ENCODE data around the gene NFIX. TPM values are rescaled to one million over a fixed set of nuclear protein-coding genes. Genes with fewer than 3 reads are reported as not detected.
A peak's percentile ranks its signal among the peaks of the same experiment; 100 is the strongest.

The NFIX gene
- total and polyA plus RNA-seq, 12 donors = 1.3 to 72.8 (median 28.6) TPM

- peak in 1 of 2 donors; percentile 2 for TF ChIP-seq POLR2A (IDR thresholded peaks at IDR 0.05)
- TF ChIP-seq, protein P1, sequence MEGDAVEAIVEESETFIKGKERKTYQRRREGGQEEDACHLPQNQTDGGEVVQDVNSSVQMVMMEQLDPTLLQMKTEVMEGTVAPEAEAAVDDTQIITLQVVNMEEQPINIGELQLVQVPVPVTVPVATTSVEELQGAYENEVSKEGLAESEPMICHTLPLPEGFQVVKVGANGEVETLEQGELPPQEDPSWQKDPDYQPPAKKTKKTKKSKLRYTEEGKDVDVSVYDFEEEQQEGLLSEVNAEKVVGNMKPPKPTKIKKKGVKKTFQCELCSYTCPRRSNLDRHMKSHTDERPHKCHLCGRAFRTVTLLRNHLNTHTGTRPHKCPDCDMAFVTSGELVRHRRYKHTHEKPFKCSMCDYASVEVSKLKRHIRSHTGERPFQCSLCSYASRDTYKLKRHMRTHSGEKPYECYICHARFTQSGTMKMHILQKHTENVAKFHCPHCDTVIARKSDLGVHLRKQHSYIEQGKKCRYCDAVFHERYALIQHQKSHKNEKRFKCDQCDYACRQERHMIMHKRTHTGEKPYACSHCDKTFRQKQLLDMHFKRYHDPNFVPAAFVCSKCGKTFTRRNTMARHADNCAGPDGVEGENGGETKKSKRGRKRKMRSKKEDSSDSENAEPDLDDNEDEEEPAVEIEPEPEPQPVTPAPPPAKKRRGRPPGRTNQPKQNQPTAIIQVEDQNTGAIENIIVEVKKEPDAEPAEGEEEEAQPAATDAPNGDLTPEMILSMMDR (IDR thresholded peaks at IDR 0.05) = peak in 1 of 6 experiments; percentile 5
- intact Hi-C loops (cut with DNase I) = no loop called here
- DNase-seq = peak; percentile 68 to 84 (median 78)
- H3K27ac ChIP-seq = peak within 1 kb of the TSS in 4 of 5 donors; percentile 51 to 93 (median 62)
- H3K4me1 ChIP-seq (replicated peaks in 1 of 2) = peaks cover 17 to 24% of the 10 kb centered on the region in 2 donors
- H3K36me3 ChIP-seq (replicated peaks in 1 of 2) = peaks cover 0 to 7% of the 10 kb centered on the region in 2 donors
- H3K27me3 ChIP-seq = no peaks in the 10 kb centered on the region
- H3K9me3 ChIP-seq (replicated peaks in 1 of 3) = no peaks in the 10 kb centered on the region
- peak within 1 kb of the TSS in 2 of 4 donors; percentile 27 to 53 for H3K4me3 ChIP-seq
- WGBS, 4 donors = 1 to 9% (median 5%) methylated on average over 5 to 47 of the region's 47 CpGs
Observed at GRCh38 chr19:13102666-13103580, 107.6 kb downstream of the NFIX start, which contains the start of gene LYL1. Gene LYL1 (minus strand): TSS chr19:13102858. CDS start chr19:13101171, 1,687 bp downstream.

DNA sequence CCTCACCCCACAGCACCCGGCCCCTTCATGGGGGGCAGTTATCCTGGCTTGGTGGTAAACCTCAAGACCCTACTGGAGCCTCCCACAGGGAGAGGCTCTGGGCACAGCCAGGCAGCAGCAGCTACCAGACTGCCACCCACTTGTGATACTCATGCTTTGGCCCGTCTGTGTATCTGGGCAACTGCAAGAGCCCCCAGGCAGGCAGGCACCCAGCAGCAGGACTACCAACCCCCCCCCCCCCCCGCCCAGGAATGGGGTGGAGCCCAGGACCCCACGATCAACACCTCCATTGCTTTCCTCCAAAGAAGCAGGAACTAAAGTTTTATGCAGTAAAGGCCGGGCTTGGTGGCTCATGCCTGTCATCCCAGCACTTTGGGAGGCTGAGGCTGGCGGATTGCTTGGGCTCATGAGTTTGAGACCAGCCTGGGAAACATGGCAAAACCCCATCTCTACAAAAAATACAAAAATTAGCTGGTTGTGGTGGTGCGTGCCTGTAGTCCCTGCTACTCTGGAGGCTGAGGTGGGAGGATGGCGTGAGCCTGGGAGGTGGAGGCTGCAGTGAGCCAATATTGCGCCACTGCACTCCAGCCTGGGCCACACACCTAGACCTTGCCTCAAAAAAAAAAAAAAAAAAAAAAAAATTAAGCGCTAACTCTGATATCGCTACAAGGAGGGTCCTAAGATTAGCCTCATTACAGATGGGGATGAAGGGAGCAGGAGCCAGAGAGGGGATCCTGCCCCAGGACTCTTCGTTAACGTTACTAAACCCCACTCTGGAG, 108.5 kb downstream of the NFIX start:
- Histone ChIP-seq H3K27me3 (no peaks in the 10 kb centered on the region), H3K9me3 (replicated peaks in 1 of 3) (no peaks in the 10 kb centered on the region), H3K4me3 (no peak overlapping the region), H3K27ac (peak overlapping the region in 4 of 5 donors; percentile 51 to 93 (median 62)), H3K4me1 (replicated peaks in 1 of 2) (peaks cover 11 to 22% of the 10 kb centered on the region in 2 donors), H3K36me3 (replicated peaks in 1 of 2) (peaks cover 0 to 7% of the 10 kb centered on the region in 2 donors)
- TF ChIP-seq, protein P1 (IDR thresholded peaks at IDR 0.05) = no peak
- no peak for TF ChIP-seq POLR2A (IDR thresholded peaks at IDR 0.05)
- 62 to 83% (median 70%) methylated on average over 8 to 13 of the region's 13 CpGs for WGBS, 4 donors
- DNase-seq = no peak
- intact Hi-C loops (cut with DNase I) = no loop called here

DNA sequence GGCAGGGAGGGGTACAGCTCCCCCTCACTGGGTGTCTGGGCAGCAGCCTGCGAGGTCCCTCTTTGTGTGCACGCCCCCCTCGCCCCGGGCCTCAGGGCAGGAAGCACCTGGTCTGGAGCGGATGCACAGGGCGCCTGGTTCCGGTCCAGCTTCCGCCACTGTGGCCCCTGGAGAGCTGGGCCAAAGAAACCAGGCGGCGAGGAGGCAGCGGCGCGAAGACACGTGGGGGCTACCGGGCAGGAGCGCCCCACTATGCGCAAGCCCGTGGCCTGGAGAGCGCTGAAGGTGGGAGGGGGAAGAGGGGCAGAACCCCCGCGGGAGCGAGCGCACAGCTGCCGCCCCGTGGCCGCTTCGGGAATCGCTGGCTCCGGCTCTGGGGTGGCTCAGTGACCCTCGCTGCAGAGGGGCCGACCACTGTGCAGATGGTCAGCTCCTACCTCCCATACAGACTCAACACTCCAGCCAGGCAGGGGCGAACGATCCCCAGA, 109.1 kb downstream of the NFIX start:
- WGBS, 4 donors = 33 to 60% (median 35%) methylated on average over 11 to 33 of the region's 33 CpGs
- peak overlapping the region in 3 of 5 donors; percentile 32 to 84 (median 72) for H3K27ac ChIP-seq
- H3K4me1 ChIP-seq (replicated peaks in 1 of 2) = peaks cover 8 to 18% of the 10 kb centered on the region in 2 donors
- peak overlapping the region in 1 of 4 donors; percentile 28 for H3K4me3 ChIP-seq
- H3K9me3 ChIP-seq (replicated peaks in 1 of 3) = no peaks in the 10 kb centered on the region
- DNase-seq = peak in 5 of 7 donors; percentile 51 to 80 (median 65)
- TF ChIP-seq, protein P1 (IDR thresholded peaks at IDR 0.05) = peak; percentile 24 to 60 (median 51)
- TF ChIP-seq POLR2A (IDR thresholded peaks at IDR 0.05) = no peak
- H3K36me3 ChIP-seq (replicated peaks in 1 of 2) = peaks cover 0 to 10% of the 10 kb centered on the region in 2 donors
- no peaks in the 10 kb centered on the region for H3K27me3 ChIP-seq
- intact Hi-C loops (cut with DNase I) = no loop called here

Data from adrenal gland (tissue), 12 donors.